GM23338 (cell line): ENCODE results near the gene EPAS1. TPM values are rescaled to one million over a fixed set of nuclear protein-coding genes. Genes with fewer than 3 reads are reported as not detected.

Experiments used
- ATAC-seq: fragments of 200-7000 bp; cut with Tn5 transposase; 3 replicates; pipeline ENCODE4 v1.9.1; 2020
- DNase-seq: peaks from one replicate; pipeline ENCODE4 v3.0.0-alpha.2; 2015; ENCODE audit warnings: low spot score
- H2AFZ ChIP-seq: fragments of 200-600 bp; sonication (generic); 2 replicates; pipeline ENCODE4 v1.8.0; 2016; ENCODE audit warnings: antibody characterized with exemption, mild to moderate bottlenecking, moderate library complexity
- H3F3A ChIP-seq: fragments of 200-600 bp; sonication (generic); replicated peaks from 2 replicates; pipeline ENCODE4 v1.8.0; 2017; ENCODE audit warnings: antibody characterized with exemption, mixed run types, low read depth
- H3K27ac ChIP-seq: fragments of 200-600 bp; sonication (generic); 2 replicates; pipeline ENCODE4 v1.6.1; 2016; ENCODE audit warnings: low read depth
- H3K27me3 ChIP-seq: fragments of 200-600 bp; sonication (generic); 2 replicates; pipeline ENCODE4 v1.8.0; 2016; ENCODE audit warnings: mild to moderate bottlenecking, mixed run types, moderate library complexity; ENCODE audit not compliant: insufficient read depth
- H3K36me3 ChIP-seq: fragments of 200-600 bp; sonication (generic); 2 replicates; pipeline ENCODE4 v1.8.0; 2016; ENCODE audit warnings: mild to moderate bottlenecking; ENCODE audit not compliant: insufficient read depth
- H3K4me1 ChIP-seq: fragments of 200-600 bp; sonication (generic); 2 replicates; pipeline ENCODE4 v1.8.0; 2016; ENCODE audit warnings: mild to moderate bottlenecking, moderate library complexity; ENCODE audit not compliant: insufficient read depth
- H3K4me2 ChIP-seq: fragments of 200-600 bp; sonication (generic); 2 replicates; pipeline ENCODE4 v1.7.1; 2017; ENCODE audit warnings: mixed run types
- H3K4me3 ChIP-seq: fragments of 200-600 bp; sonication (generic); 2 replicates; pipeline ENCODE4 v1.6.1; 2016; ENCODE audit warnings: mixed run types
- H3K79me2 ChIP-seq: fragments of 200-600 bp; sonication (generic); replicated peaks from 2 replicates; pipeline ENCODE4 v1.8.0; 2017; ENCODE audit warnings: mild to moderate bottlenecking; ENCODE audit not compliant: insufficient read depth
- H3K9me2 ChIP-seq: fragments of 200-600 bp; sonication (generic); 2 replicates; pipeline ENCODE4 v1.8.0; 2017; ENCODE audit not compliant: insufficient read depth
- H4K20me1 ChIP-seq: fragments of 200-600 bp; sonication (generic); replicated peaks from 2 replicates; pipeline ENCODE4 v1.8.0; 2017; ENCODE audit warnings: mild to moderate bottlenecking; ENCODE audit not compliant: insufficient read depth
- H3K27ac Mint-ChIP-seq: 2 replicates; pipeline ENCODE4 v1.8.0; 2020; ENCODE audit warnings: inconsistent platforms, mild to moderate bottlenecking, moderate library complexity, mixed read lengths
- H3K27me3 Mint-ChIP-seq: 3 replicates; pipeline ENCODE4 v1.8.0; 2022; ENCODE audit warnings: low read depth, mild to moderate bottlenecking, moderate library complexity, mixed read lengths, inconsistent platforms; ENCODE audit not compliant: insufficient read depth, poor library complexity
- H3K36me3 Mint-ChIP-seq: 3 replicates; pipeline ENCODE4 v1.8.0; 2021; ENCODE audit warnings: low read depth, mild to moderate bottlenecking, inconsistent platforms, moderate library complexity, mixed read lengths
- H3K4me1 Mint-ChIP-seq: 3 replicates; pipeline ENCODE4 v1.8.0; 2020; ENCODE audit warnings: mild to moderate bottlenecking, inconsistent platforms, mixed read lengths
- H3K4me3 Mint-ChIP-seq: 3 replicates; pipeline ENCODE4 v1.8.0; 2021; ENCODE audit warnings: moderate library complexity, mild to moderate bottlenecking, inconsistent platforms, mixed read lengths
- H3K9me3 Mint-ChIP-seq: 3 replicates; pipeline ENCODE4 v1.8.0; 2020; ENCODE audit warnings: moderate library complexity, mild to moderate bottlenecking, inconsistent platforms, mixed read lengths
- CREB1 ChIP-seq: fragments of 250-450 bp; sonication (Bioruptor Pico); IDR thresholded peaks from 2 replicates; pipeline ENCODE4 v1.5.0; 2020; ENCODE audit warnings: low read depth, mild to moderate bottlenecking, moderate library complexity
- CTCF ChIP-seq, 2 experiments: fragments of 200-600 bp in 1 of 2; sonication (generic) in 1 of 2; conservative IDR thresholded peaks; 2 replicates each; pipeline versions ENCODE4 v1.5.1 to v1.6.1; 2016 to 2017; ENCODE audit warnings: antibody characterized with exemption in 2 of 2, low read depth in 2 of 2, mild to moderate bottlenecking in 2 of 2, moderate library complexity in 1 of 2
- EZH2 ChIP-seq: fragments of 200-600 bp; sonication (generic); IDR thresholded peaks from one replicate; pipeline ENCODE4 v1.8.0; 2017; ENCODE audit warnings: antibody characterized with exemption, mild to moderate bottlenecking, low read depth; ENCODE audit not compliant: unreplicated experiment
- EZH2phosphoT487 ChIP-seq: fragments of 200-600 bp; sonication (generic); IDR thresholded peaks from one replicate; pipeline ENCODE4 v1.8.1; 2018; ENCODE audit warnings: antibody characterized with exemption; ENCODE audit not compliant: unreplicated experiment
- NANOG ChIP-seq: IDR thresholded peaks from 2 replicates; pipeline ENCODE4 v1.6.1; 2016; ENCODE audit warnings: antibody characterized with exemption, borderline replicate concordance
- POLR2AphosphoS5 ChIP-seq: IDR thresholded peaks from 2 replicates; pipeline ENCODE4 v1.6.1; 2016; ENCODE audit warnings: antibody characterized with exemption, low read depth
- REST ChIP-seq: IDR thresholded peaks from one replicate; pipeline ENCODE4 v1.6.1; 2018; ENCODE audit warnings: antibody characterized with exemption; ENCODE audit not compliant: unreplicated experiment
- STAT1 ChIP-seq: IDR thresholded peaks from one replicate; pipeline ENCODE4 v1.6.1; 2016; ENCODE audit warnings: antibody characterized with exemption; ENCODE audit not compliant: unreplicated experiment
- ZNF114 ChIP-seq: fragments of 250-450 bp; sonication (Bioruptor Pico); IDR thresholded peaks from 2 replicates; pipeline ENCODE4 v1.5.0; 2020; ENCODE audit warnings: mild to moderate bottlenecking, moderate library complexity
- ZNF331 ChIP-seq: fragments of 250-450 bp; sonication (Bioruptor Pico); IDR thresholded peaks from 2 replicates; pipeline ENCODE4 v1.5.0; 2020; ENCODE audit warnings: low read depth, mild to moderate bottlenecking, moderate library complexity
- polyA plus RNA-seq: library from polyadenylated mRNA; unstranded; fragments of >200 nt; fragmentation: Nextera tagmentation; extraction: Ambion mirVana; gene quantifications from 2 replicates; pipeline ENCODE4 v1.2.1, GENCODE V29; 2016
- total RNA-seq: library from RNA; depleted of rRNA; stranded (reverse); fragments of >200 nt; shearing (Covaris generic); gene quantifications from 2 replicates; pipeline ENCODE4 v1.2.3, GENCODE V29; 2014
- TF ChIP-seq, protein P1 (sequence below): IDR thresholded peaks from 2 replicates; pipeline ENCODE4 v1.6.1; 2016; ENCODE audit warnings: antibody characterized with exemption
- TF ChIP-seq, protein P2 (sequence below): fragments of 250-450 bp; sonication (Bioruptor Pico); IDR thresholded peaks from 2 replicates; pipeline ENCODE4 v1.5.0; 2020; ENCODE audit warnings: mild to moderate bottlenecking, moderate library complexity

Gene EPAS1
- total and polyA plus RNA-seq, 2 experiments from 2014 or later: 0.68 to 5.4 TPM

GRCh38 chr2:46356991-46357390 is 59.8 kb downstream of the EPAS1 start (continued):
- TF ChIP-seq, protein P1, sequence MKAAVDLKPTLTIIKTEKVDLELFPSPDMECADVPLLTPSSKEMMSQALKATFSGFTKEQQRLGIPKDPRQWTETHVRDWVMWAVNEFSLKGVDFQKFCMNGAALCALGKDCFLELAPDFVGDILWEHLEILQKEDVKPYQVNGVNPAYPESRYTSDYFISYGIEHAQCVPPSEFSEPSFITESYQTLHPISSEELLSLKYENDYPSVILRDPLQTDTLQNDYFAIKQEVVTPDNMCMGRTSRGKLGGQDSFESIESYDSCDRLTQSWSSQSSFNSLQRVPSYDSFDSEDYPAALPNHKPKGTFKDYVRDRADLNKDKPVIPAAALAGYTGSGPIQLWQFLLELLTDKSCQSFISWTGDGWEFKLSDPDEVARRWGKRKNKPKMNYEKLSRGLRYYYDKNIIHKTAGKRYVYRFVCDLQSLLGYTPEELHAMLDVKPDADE: no peak

- Histone ChIP-seq H3K27me3 (no peaks in the 10 kb centered on the region), H3K4me1 (no peaks in the 10 kb centered on the region), H3K79me2 (no peaks in the 10 kb centered on the region), H2AFZ (no peak overlapping the region), H3K9me2 (peaks cover 5% of the 10 kb centered on the region; the same call in 1 of the 2 replicates), H3K27ac (no peak overlapping the region), H4K20me1 (no peaks in the 10 kb centered on the region), H3K4me2 (no peak overlapping the region), H3F3A (no peaks in the 10 kb centered on the region), H3K4me3 (no peak overlapping the region), H3K36me3 (0 out of 2 replicates have a peak, but pooled peaks cover under 1% of the 10 kb centered on the region)
- no peaks in the 10 kb centered on the region; the same call in 2 of the 3 replicates for H3K9me3 Mint-ChIP-seq
- ATAC-seq (no peak), DNase-seq (no peak)
- no peaks in the 10 kb centered on the region for H3K36me3 Mint-ChIP-seq
- H3K27ac Mint-ChIP-seq: no peak overlapping the region
- no peaks in the 10 kb centered on the region for H3K27me3 Mint-ChIP-seq
- no peak overlapping the region for H3K4me3 Mint-ChIP-seq
- no peaks in the 10 kb centered on the region; the same call in 2 of the 3 replicates for H3K4me1 Mint-ChIP-seq
- TF ChIP-seq STAT1 (no peak), EZH2phosphoT487 (no peak), POLR2AphosphoS5 (no peak), ZNF331 (CRISPR knock-in tag) (no peak), CREB1 (CRISPR knock-in tag) (no peak), REST (no peak), NANOG (no peak), EZH2 (no peak), ZNF114 (CRISPR knock-in tag) (no peak), CTCF (conservative IDR thresholded peaks at IDR 0.05; ENCODE audit: low read depth in 2 of 2) (no peak)
- TF ChIP-seq, protein P2, sequence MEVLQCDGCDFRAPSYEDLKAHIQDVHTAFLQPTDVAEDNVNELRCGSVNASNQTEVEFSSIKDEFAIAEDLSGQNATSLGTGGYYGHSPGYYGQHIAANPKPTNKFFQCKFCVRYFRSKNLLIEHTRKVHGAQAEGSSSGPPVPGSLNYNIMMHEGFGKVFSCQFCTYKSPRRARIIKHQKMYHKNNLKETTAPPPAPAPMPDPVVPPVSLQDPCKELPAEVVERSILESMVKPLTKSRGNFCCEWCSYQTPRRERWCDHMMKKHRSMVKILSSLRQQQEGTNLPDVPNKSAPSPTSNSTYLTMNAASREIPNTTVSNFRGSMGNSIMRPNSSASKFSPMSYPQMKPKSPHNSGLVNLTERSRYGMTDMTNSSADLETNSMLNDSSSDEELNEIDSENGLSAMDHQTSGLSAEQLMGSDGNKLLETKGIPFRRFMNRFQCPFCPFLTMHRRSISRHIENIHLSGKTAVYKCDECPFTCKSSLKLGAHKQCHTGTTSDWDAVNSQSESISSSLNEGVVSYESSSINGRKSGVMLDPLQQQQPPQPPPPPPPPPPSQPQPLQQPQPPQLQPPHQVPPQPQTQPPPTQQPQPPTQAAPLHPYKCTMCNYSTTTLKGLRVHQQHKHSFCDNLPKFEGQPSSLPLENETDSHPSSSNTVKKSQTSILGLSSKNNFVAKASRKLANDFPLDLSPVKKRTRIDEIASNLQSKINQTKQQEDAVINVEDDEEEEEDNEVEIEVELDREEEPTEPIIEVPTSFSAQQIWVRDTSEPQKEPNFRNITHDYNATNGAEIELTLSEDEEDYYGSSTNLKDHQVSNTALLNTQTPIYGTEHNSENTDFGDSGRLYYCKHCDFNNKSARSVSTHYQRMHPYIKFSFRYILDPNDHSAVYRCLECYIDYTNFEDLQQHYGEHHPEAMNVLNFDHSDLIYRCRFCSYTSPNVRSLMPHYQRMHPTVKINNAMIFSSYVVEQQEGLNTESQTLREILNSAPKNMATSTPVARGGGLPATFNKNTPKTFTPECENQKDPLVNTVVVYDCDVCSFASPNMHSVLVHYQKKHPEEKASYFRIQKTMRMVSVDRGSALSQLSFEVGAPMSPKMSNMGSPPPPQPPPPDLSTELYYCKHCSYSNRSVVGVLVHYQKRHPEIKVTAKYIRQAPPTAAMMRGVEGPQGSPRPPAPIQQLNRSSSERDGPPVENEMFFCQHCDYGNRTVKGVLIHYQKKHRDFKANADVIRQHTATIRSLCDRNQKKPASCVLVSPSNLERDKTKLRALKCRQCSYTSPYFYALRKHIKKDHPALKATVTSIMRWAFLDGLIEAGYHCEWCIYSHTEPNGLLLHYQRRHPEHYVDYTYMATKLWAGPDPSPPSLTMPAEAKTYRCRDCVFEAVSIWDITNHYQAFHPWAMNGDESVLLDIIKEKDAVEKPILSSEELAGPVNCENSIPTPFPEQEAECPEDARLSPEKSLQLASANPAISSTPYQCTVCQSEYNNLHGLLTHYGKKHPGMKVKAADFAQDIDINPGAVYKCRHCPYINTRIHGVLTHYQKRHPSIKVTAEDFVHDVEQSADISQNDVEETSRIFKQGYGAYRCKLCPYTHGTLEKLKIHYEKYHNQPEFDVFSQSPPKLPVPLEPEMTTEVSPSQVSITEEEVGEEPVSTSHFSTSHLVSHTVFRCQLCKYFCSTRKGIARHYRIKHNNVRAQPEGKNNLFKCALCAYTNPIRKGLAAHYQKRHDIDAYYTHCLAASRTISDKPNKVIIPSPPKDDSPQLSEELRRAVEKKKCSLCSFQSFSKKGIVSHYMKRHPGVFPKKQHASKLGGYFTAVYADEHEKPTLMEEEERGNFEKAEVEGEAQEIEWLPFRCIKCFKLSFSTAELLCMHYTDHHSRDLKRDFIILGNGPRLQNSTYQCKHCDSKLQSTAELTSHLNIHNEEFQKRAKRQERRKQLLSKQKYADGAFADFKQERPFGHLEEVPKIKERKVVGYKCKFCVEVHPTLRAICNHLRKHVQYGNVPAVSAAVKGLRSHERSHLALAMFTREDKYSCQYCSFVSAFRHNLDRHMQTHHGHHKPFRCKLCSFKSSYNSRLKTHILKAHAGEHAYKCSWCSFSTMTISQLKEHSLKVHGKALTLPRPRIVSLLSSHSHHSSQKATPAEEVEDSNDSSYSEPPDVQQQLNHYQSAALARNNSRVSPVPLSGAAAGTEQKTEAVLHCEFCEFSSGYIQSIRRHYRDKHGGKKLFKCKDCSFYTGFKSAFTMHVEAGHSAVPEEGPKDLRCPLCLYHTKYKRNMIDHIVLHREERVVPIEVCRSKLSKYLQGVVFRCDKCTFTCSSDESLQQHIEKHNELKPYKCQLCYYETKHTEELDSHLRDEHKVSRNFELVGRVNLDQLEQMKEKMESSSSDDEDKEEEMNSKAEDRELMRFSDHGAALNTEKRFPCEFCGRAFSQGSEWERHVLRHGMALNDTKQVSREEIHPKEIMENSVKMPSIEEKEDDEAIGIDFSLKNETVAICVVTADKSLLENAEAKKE (CRISPR knock-in tag): no peak
- TF ChIP-seq, protein P1: no peak
These were observed 61.5 kb downstream of the EPAS1 start for GRCh38 chr2:46358713-46359112.
